OCI-LY7 (cell line): ENCODE measurements around the gene FHIT.

Experiments
- EZH2phosphoT487 ChIP-seq: fragments of 200-600 bp; sonication (generic); IDR thresholded peaks from 2 replicates; pipeline ENCODE4 v1.6.1; 2018; ENCODE audit warnings: low read depth, borderline replicate concordance, mild to moderate bottlenecking, mixed run types, antibody characterized with exemption, low read length, moderate library complexity, mixed read lengths
- TF ChIP-seq, protein P1 (sequence below): fragments of 200-600 bp; sonication (generic); conservative IDR thresholded peaks from 2 replicates; pipeline ENCODE4 v1.5.1; 2014; ENCODE audit warnings: mild to moderate bottlenecking, antibody characterized with exemption, low read length, moderate library complexity, mixed read lengths

DNA sequence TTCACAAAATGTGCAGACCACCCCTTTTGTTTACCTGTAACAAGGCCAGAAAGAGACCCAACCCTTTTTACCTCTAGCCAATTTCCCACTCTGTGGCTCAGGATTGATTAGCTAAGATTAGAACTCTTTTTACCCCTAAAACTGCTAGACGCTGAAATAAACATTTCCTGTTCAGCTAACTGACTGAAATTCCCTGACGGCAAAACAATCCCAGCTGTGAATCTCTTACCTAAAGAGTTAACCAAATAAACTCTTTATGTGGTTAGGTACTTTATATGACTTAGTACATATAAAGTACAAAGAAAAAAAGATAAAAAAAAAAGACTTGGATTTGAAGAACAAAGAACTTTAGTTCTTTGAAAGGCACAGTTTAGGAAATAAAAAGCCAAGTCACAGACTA is 988.7 kb downstream of the FHIT start:
- TF ChIP-seq, protein P1, sequence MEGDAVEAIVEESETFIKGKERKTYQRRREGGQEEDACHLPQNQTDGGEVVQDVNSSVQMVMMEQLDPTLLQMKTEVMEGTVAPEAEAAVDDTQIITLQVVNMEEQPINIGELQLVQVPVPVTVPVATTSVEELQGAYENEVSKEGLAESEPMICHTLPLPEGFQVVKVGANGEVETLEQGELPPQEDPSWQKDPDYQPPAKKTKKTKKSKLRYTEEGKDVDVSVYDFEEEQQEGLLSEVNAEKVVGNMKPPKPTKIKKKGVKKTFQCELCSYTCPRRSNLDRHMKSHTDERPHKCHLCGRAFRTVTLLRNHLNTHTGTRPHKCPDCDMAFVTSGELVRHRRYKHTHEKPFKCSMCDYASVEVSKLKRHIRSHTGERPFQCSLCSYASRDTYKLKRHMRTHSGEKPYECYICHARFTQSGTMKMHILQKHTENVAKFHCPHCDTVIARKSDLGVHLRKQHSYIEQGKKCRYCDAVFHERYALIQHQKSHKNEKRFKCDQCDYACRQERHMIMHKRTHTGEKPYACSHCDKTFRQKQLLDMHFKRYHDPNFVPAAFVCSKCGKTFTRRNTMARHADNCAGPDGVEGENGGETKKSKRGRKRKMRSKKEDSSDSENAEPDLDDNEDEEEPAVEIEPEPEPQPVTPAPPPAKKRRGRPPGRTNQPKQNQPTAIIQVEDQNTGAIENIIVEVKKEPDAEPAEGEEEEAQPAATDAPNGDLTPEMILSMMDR = no peak
- no peak for TF ChIP-seq EZH2phosphoT487
